ENCODE data around the gene DALRD3.

The DALRD3 gene

GRCh38 chr3:49025005-49025792 is 6.8 kb upstream of the DALRD3 start:
- Histone ChIP-seq H3K9me3 (no peaks in the 10 kb centered on the region), H3K27me3 (no peaks in the 10 kb centered on the region), H3K4me3 (ENCODE audit: low read depth in 1 of 2, low read length in 1 of 2) (no peak overlapping the region), H3K4me1 (ENCODE audit: control insufficient read depth in 1 of 2, insufficient read depth in 1 of 2, low read depth in 1 of 2, low read length in 1 of 2) (peaks cover 31 to 37% of the 10 kb centered on the region in 2 experiments), H3K27ac (peak overlapping the region; percentile 1), H3K36me3 (peaks cover 36% of the 10 kb centered on the region)
- TF ChIP-seq CTCF (IDR thresholded peaks at IDR 0.05): no peak

GRCh38 chr3:49024449-49024848 is 6.1 kb upstream of the DALRD3 start:
- Histone ChIP-seq H3K4me1 (ENCODE audit: control insufficient read depth in 1 of 2, insufficient read depth in 1 of 2, low read depth in 1 of 2, low read length in 1 of 2) (peaks cover 36 to 41% of the 10 kb centered on the region in 2 experiments), H3K27ac (no peak overlapping the region), H3K36me3 (peaks cover 36% of the 10 kb centered on the region), H3K9me3 (no peaks in the 10 kb centered on the region), H3K4me3 (ENCODE audit: low read depth in 1 of 2, low read length in 1 of 2) (no peak overlapping the region), H3K27me3 (no peaks in the 10 kb centered on the region)
- no peak for TF ChIP-seq CTCF (IDR thresholded peaks at IDR 0.05)

GRCh38 chr3:49023775-49024174 is 5.4 kb upstream of the DALRD3 start:
- Histone ChIP-seq H3K36me3 (peaks cover 36% of the 10 kb centered on the region), H3K9me3 (no peaks in the 10 kb centered on the region), H3K4me1 (ENCODE audit: control insufficient read depth in 1 of 2, insufficient read depth in 1 of 2, low read depth in 1 of 2, low read length in 1 of 2) (peaks cover 37 to 41% of the 10 kb centered on the region in 2 experiments), H3K4me3 (ENCODE audit: low read depth in 1 of 2, low read length in 1 of 2) (no peak overlapping the region), H3K27ac (peak overlapping the region; percentile 25), H3K27me3 (no peaks in the 10 kb centered on the region)
- no peak for TF ChIP-seq CTCF (IDR thresholded peaks at IDR 0.05)

GRCh38 chr3:49022688-49023171 is 4.3 kb upstream of the DALRD3 start:
- Histone ChIP-seq H3K4me3 (ENCODE audit: low read depth in 1 of 2, low read length in 1 of 2) (peak overlapping the region; percentile 95 to 99), H3K27ac (peak overlapping the region; percentile 99), H3K9me3 (no peaks in the 10 kb centered on the region), H3K4me1 (ENCODE audit: control insufficient read depth in 1 of 2, insufficient read depth in 1 of 2, low read depth in 1 of 2, low read length in 1 of 2) (peaks cover 36 to 41% of the 10 kb centered on the region in 2 experiments), H3K36me3 (peaks cover 36% of the 10 kb centered on the region), H3K27me3 (no peaks in the 10 kb centered on the region)
- TF ChIP-seq CTCF (IDR thresholded peaks at IDR 0.05): no peak

GRCh38 chr3:49021813-49022687 is 3.7 kb upstream of the DALRD3 start, which contains the start of gene NDUFAF3:
TSS of gene NDUFAF3 (plus strand) at chr3:49022121. CDS start at chr3:49022145, 24 bp downstream.
- peak; percentile 98 for TF ChIP-seq CTCF (IDR thresholded peaks at IDR 0.05)
- Histone ChIP-seq H3K4me1 (ENCODE audit: control insufficient read depth in 1 of 2, insufficient read depth in 1 of 2, low read depth in 1 of 2, low read length in 1 of 2) (peaks cover 43 to 48% of the 10 kb centered on the region in 2 experiments), H3K27ac (peak within 1 kb of the TSS; percentile 99), H3K9me3 (no peaks in the 10 kb centered on the region), H3K27me3 (no peaks in the 10 kb centered on the region), H3K36me3 (peaks cover 36% of the 10 kb centered on the region), H3K4me3 (ENCODE audit: low read depth in 1 of 2, low read length in 1 of 2) (peak within 1 kb of the TSS; percentile 95 to 99)
